Measurements from ENCODE around the gene ZBTB21.

DNA sequence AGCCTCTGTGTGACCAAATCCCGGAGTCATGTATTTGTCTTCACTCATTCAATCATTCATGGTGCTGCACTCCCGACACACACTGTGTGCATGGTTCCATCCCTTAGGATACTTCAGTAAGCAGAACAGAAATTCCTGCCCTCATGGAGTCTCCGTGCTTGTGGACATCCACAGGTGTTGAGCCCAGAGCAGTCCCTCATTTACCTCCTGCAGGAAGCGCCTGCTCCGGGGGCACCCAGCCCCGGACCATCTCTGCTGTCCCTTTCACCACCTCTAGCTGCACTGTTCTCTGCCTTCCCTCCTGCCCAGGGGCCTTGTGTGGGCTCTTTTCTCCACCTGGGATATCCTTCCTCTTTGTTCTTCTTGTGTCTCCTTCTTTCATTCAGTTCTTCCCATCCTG, 9.5 kb upstream of the ZBTB21 start:
- TF ChIP-seq CTCF (IDR thresholded peaks at IDR 0.05), result no peak
- no peak for TF ChIP-seq EZH2phosphoT487 (IDR thresholded peaks at IDR 0.05)

All from neural progenitor cell (in vitro differentiated cells).